Measurements from ENCODE around the gene CFHR5. TPM values are rescaled to one million over a fixed set of nuclear protein-coding genes. Genes with fewer than 3 reads are reported as not detected.
"Not testable (repeated sequence)": the region's sequence is repeated elsewhere in the genome, so short reads cannot be mapped to it uniquely, and the experiment has no call there.

Gene CFHR5
- not detected for polyA plus RNA-seq (ENCODE audit: insufficient read length in 4 of 4)

GRCh38 chr1:196977278-196977677 is at the start of gene CFHR5:
CFHR5 (plus strand) TSS chr1:196977556; CDS start chr1:196977665, 109 bp downstream.
- no peak for DNase-seq (ENCODE audit: low read depth in 4 of 4, low spot score in 3 of 4)

- not testable (repeated sequence) for DNase-seq (ENCODE audit: low read depth in 4 of 4, low spot score in 3 of 4)
These were observed 44.5 kb upstream of the CFHR5 start for GRCh38 chr1:196932853-196933252.

GRCh38 chr1:196933531-196934189 is 43.7 kb upstream of the CFHR5 start:
- DNase-seq (ENCODE audit: low read depth in 4 of 4, low spot score in 3 of 4) = no peak

GRCh38 chr1:196941474-196941873 is 35.9 kb upstream of the CFHR5 start:
- DNase-seq (ENCODE audit: low read depth in 4 of 4, low spot score in 3 of 4) = not testable (repeated sequence)

GRCh38 chr1:196943568-196943967 is 33.8 kb upstream of the CFHR5 start, which contains the start of gene CFHR2:
CFHR2 (plus strand) TSS chr1:196943738; CDS start chr1:196943881, 143 bp downstream.
- not testable (repeated sequence) for DNase-seq (ENCODE audit: low read depth in 4 of 4, low spot score in 3 of 4)

GRCh38 chr1:196951711-196952394 is 25.5 kb upstream of the CFHR5 start:
- DNase-seq (ENCODE audit: low read depth in 4 of 4, low spot score in 3 of 4) = no peak

- no peak for DNase-seq (ENCODE audit: low read depth in 4 of 4, low spot score in 3 of 4)
These were observed 22.6 kb upstream of the CFHR5 start for GRCh38 chr1:196954778-196955177.

- no peak for DNase-seq (ENCODE audit: low read depth in 4 of 4, low spot score in 3 of 4)
These were observed 21.4 kb upstream of the CFHR5 start for GRCh38 chr1:196955926-196956325.

- no peak for DNase-seq (ENCODE audit: low read depth in 4 of 4, low spot score in 3 of 4)
These were observed 16.5 kb upstream of the CFHR5 start for GRCh38 chr1:196960854-196961253.

- DNase-seq (ENCODE audit: low read depth in 4 of 4, low spot score in 3 of 4) = no peak
These were observed 7.2 kb upstream of the CFHR5 start for GRCh38 chr1:196970182-196970581.

GRCh38 chr1:196976278-196976677 is 1.1 kb upstream of the CFHR5 start:
- no peak for DNase-seq (ENCODE audit: low read depth in 4 of 4, low spot score in 3 of 4)

GRCh38 chr1:196980859-196981258 is 3.5 kb downstream of the CFHR5 start:
- no peak for DNase-seq (ENCODE audit: low read depth in 4 of 4, low spot score in 3 of 4)

- DNase-seq (ENCODE audit: low read depth in 4 of 4, low spot score in 3 of 4) = not testable (repeated sequence)
These were observed 4.9 kb downstream of the CFHR5 start for GRCh38 chr1:196982247-196982646.

GRCh38 chr1:196991919-196992651 is 14.7 kb downstream of the CFHR5 start:
- peak in 2 of 4 donors; percentile 11 to 19 for DNase-seq (ENCODE audit: low read depth in 4 of 4, low spot score in 3 of 4)

GRCh38 chr1:196993916-196994315 is 16.6 kb downstream of the CFHR5 start:
- no peak for DNase-seq (ENCODE audit: low read depth in 4 of 4, low spot score in 3 of 4)

- no peak for DNase-seq (ENCODE audit: low read depth in 4 of 4, low spot score in 3 of 4)
These were observed 20.1 kb downstream of the CFHR5 start for GRCh38 chr1:196997423-196997822.

GRCh38 chr1:197001828-197002227 is 24.5 kb downstream of the CFHR5 start:
- no peak for DNase-seq (ENCODE audit: low read depth in 4 of 4, low spot score in 3 of 4)

- DNase-seq (ENCODE audit: low read depth in 4 of 4, low spot score in 3 of 4) = no peak
These were observed 25.8 kb downstream of the CFHR5 start for GRCh38 chr1:197003132-197003531.

GRCh38 chr1:197008861-197009260 is 31.5 kb downstream of the CFHR5 start:
- DNase-seq (ENCODE audit: low read depth in 4 of 4, low spot score in 3 of 4) = no peak

- DNase-seq (ENCODE audit: low read depth in 4 of 4, low spot score in 3 of 4) = no peak
These were observed 34.3 kb downstream of the CFHR5 start for GRCh38 chr1:197011614-197012013.

GRCh38 chr1:197013234-197013633 is 35.9 kb downstream of the CFHR5 start:
- DNase-seq (ENCODE audit: low read depth in 4 of 4, low spot score in 3 of 4) = no peak
